KOPT-K1 (cell line): ENCODE results near the gene KRTAP10-4.
"Not testable (repeated sequence)": the region's sequence is repeated elsewhere in the genome, so short reads cannot be mapped to it uniquely, and the experiment has no call there.

Experiments
- H3K27ac ChIP-seq: fragments of 200-600 bp; sonication (generic); 2 replicates; pipeline ENCODE4 v1.5.1; 2016; ENCODE audit warnings: antibody characterized with exemption, mild to moderate bottlenecking, low read depth, low read length; ENCODE audit not compliant: poor library complexity, severe bottlenecking
- H3K36me3 ChIP-seq: fragments of 200-600 bp; sonication (generic); 2 replicates; pipeline ENCODE4 v1.5.1; 2017; ENCODE audit warnings: antibody characterized with exemption, mild to moderate bottlenecking, low read length, moderate library complexity; ENCODE audit not compliant: insufficient read depth
- H3K9me3 ChIP-seq: fragments of 200-600 bp; sonication (generic); 2 replicates; pipeline ENCODE4 v1.5.1; 2017; ENCODE audit warnings: antibody characterized with exemption, low read length, mild to moderate bottlenecking; ENCODE audit not compliant: insufficient read depth, poor library complexity, severe bottlenecking

Gene KRTAP10-4

GRCh38 chr21:44548381-44548780 is 25.1 kb upstream of the KRTAP10-4 start:
- H3K36me3 ChIP-seq: no peaks in the 10 kb centered on the region
- peaks cover 15% of the 10 kb centered on the region for H3K9me3 ChIP-seq
- no peak overlapping the region for H3K27ac ChIP-seq

GRCh38 chr21:44548922-44549321 is 24.6 kb upstream of the KRTAP10-4 start:
- H3K9me3 ChIP-seq: peaks cover 15% of the 10 kb centered on the region
- no peak overlapping the region for H3K27ac ChIP-seq
- H3K36me3 ChIP-seq: no peaks in the 10 kb centered on the region

- H3K36me3 ChIP-seq: no peaks in the 10 kb centered on the region
- H3K27ac ChIP-seq: no peak overlapping the region
- peaks cover 15% of the 10 kb centered on the region for H3K9me3 ChIP-seq
Measured at GRCh38 chr21:44549525-44550211, 23.9 kb upstream of the KRTAP10-4 start.

GRCh38 chr21:44550285-44550684 is 23.2 kb upstream of the KRTAP10-4 start:
- peaks cover 15% of the 10 kb centered on the region for H3K9me3 ChIP-seq
- H3K27ac ChIP-seq, H3K36me3 ChIP-seq: not testable (repeated sequence)

- no peak overlapping the region for H3K27ac ChIP-seq
- H3K9me3 ChIP-seq: peaks cover 15% of the 10 kb centered on the region
- no peaks in the 10 kb centered on the region for H3K36me3 ChIP-seq
Measured at GRCh38 chr21:44550807-44551206, 22.7 kb upstream of the KRTAP10-4 start.

- peaks cover 11% of the 10 kb centered on the region for H3K9me3 ChIP-seq
- H3K36me3 ChIP-seq: no peaks in the 10 kb centered on the region
- H3K27ac ChIP-seq: no peak within 1 kb of the TSS
Measured at GRCh38 chr21:44551340-44551961, 22.1 kb upstream of the KRTAP10-4 start, which contains the start of gene KRTAP10-2. TSS of gene KRTAP10-2 (minus strand) at chr21:44551505. CDS start at chr21:44551458, 47 bp downstream.

- H3K36me3 ChIP-seq: no peaks in the 10 kb centered on the region
- peaks cover 4% of the 10 kb centered on the region for H3K9me3 ChIP-seq
- no peak overlapping the region for H3K27ac ChIP-seq
Measured at GRCh38 chr21:44552136-44552535, 21.4 kb upstream of the KRTAP10-4 start.

- Histone ChIP-seq H3K9me3 (no peaks in the 10 kb centered on the region), H3K36me3 (no peaks in the 10 kb centered on the region), H3K27ac (no peak overlapping the region)
Measured at GRCh38 chr21:44552681-44553080, 20.8 kb upstream of the KRTAP10-4 start.

- Histone ChIP-seq H3K9me3 (no peaks in the 10 kb centered on the region), H3K27ac (no peak overlapping the region), H3K36me3 (no peaks in the 10 kb centered on the region)
Measured at GRCh38 chr21:44555200-44555875, 18.2 kb upstream of the KRTAP10-4 start.

GRCh38 chr21:44556879-44557278 is 16.6 kb upstream of the KRTAP10-4 start:
- no peaks in the 10 kb centered on the region for H3K9me3 ChIP-seq
- H3K36me3 ChIP-seq: no peaks in the 10 kb centered on the region
- H3K27ac ChIP-seq: no peak overlapping the region

GRCh38 chr21:44557491-44558328 is 15.8 kb upstream of the KRTAP10-4 start:
- Histone ChIP-seq H3K27ac (no peak overlapping the region), H3K9me3 (no peaks in the 10 kb centered on the region), H3K36me3 (no peaks in the 10 kb centered on the region)

- H3K27ac ChIP-seq, H3K9me3 ChIP-seq, H3K36me3 ChIP-seq: not testable (repeated sequence)
Measured at GRCh38 chr21:44558329-44558675, 15.2 kb upstream of the KRTAP10-4 start.

- Histone ChIP-seq H3K36me3 (no peaks in the 10 kb centered on the region), H3K9me3 (no peaks in the 10 kb centered on the region), H3K27ac (no peak within 1 kb of the TSS)
Measured at GRCh38 chr21:44558695-44559094, 14.8 kb upstream of the KRTAP10-4 start, which contains the start of gene KRTAP10-3. TSS of gene KRTAP10-3 (minus strand) at chr21:44558795. CDS start at chr21:44558715, 80 bp downstream.

GRCh38 chr21:44564099-44564498 is 9.4 kb upstream of the KRTAP10-4 start:
- Histone ChIP-seq H3K9me3 (no peaks in the 10 kb centered on the region), H3K36me3 (no peaks in the 10 kb centered on the region), H3K27ac (no peak overlapping the region)
